H1 (cell line): ENCODE results near the gene LTC4S. TPM values are rescaled to one million over a fixed set of nuclear protein-coding genes. Genes with fewer than 3 reads are reported as not detected.
A peak's percentile ranks its signal among the peaks of the same experiment; 100 is the strongest.

Experiments used
- CTCF ChIA-PET: fragments of 300-600 bp; sonication (Branson Sonifier 250); formaldehyde crosslinking; loops from one replicate; lab custom pipeline; 2021; ENCODE audit not compliant: partially characterized antibody; lab: Charles Lee
- POLR2A ChIA-PET: fragments of 300-600 bp; sonication (Branson Sonifier 250); formaldehyde crosslinking; loops from one replicate; lab custom pipeline; 2021; ENCODE audit warnings: inconsistent platforms; ENCODE audit not compliant: partially characterized antibody; lab: Charles Lee
- DNase-seq, 2 experiments: peaks; one replicate each; pipeline versions ENCODE4 v3.0.0 to v3.0.0-alpha.2; 2010 to 2022; ENCODE audit warnings: low spot score in 2 of 2, low read depth in 1 of 2, mixed read lengths in 1 of 2
- FAIRE-seq: peaks from 2 replicates; lab custom pipeline; 2011; peaks lifted over from hg19 to GRCh38; lab: Jason Lieb, UNC
- H2AFZ ChIP-seq: 2 replicates; pipeline ENCODE4 v1.8.1; 2012; ENCODE audit warnings: low read length, inconsistent platforms
- H2AK5ac ChIP-seq: 2 replicates; pipeline ENCODE4 v1.6.1; 2013; ENCODE audit warnings: low read depth, low read length
- H2BK120ac ChIP-seq: replicated peaks from 2 replicates; pipeline ENCODE3; 2013; ENCODE audit warnings: low read depth, low read length, inconsistent platforms
- H2BK12ac ChIP-seq: 2 replicates; pipeline ENCODE4 v1.6.1; 2013; ENCODE audit warnings: low read depth, low read length
- H2BK15ac ChIP-seq: 2 replicates; pipeline ENCODE4 v1.6.1; 2013; ENCODE audit warnings: low read length
- H2BK20ac ChIP-seq: 2 replicates; pipeline ENCODE4 v1.6.1; 2013; ENCODE audit warnings: low read length
- H2BK5ac ChIP-seq: 2 replicates; pipeline ENCODE4 v1.6.1; 2013; ENCODE audit warnings: low read depth, low read length
- H3K14ac ChIP-seq: 2 replicates; pipeline ENCODE4 v1.6.1; 2013; ENCODE audit warnings: inconsistent platforms; ENCODE audit not compliant: insufficient read length
- H3K18ac ChIP-seq: 2 replicates; pipeline ENCODE4 v1.6.1; 2013; ENCODE audit warnings: low read length; ENCODE audit errors: extremely low read depth
- H3K23ac ChIP-seq: 2 replicates; pipeline ENCODE4 v1.6.1; 2013; ENCODE audit warnings: inconsistent platforms; ENCODE audit not compliant: insufficient read length
- H3K23me2 ChIP-seq: 2 replicates; pipeline ENCODE4 v1.6.1; 2013; ENCODE audit warnings: low read depth, low read length
- H3K27ac ChIP-seq: 2 replicates; pipeline ENCODE4 v1.6.1; 2011; ENCODE audit warnings: low read depth, low read length, inconsistent platforms
- H3K27me3 ChIP-seq, 4 experiments: replicated peaks in 1 of 4; 1 replicate in 1 of 4; 2 replicates in 3 of 4; pipeline versions ENCODE4 v1.6.1 to v1.8.1; 2011 to 2013; ENCODE audit warnings: low read length in 3 of 4, mild to moderate bottlenecking in 3 of 4, inconsistent platforms in 2 of 4, mixed read lengths in 2 of 4, moderate library complexity in 1 of 4; ENCODE audit not compliant: control insufficient read depth in 3 of 4, insufficient read depth in 3 of 4; ENCODE audit errors: extremely low read depth in 1 of 4
- H3K36me3 ChIP-seq, 4 experiments: 2 replicates each; pipeline versions ENCODE4 v1.6.1 to v1.8.1; 2011 to 2013; ENCODE audit warnings: mild to moderate bottlenecking in 4 of 4, low read length in 3 of 4, moderate library complexity in 2 of 4, control low read depth in 1 of 4, inconsistent platforms in 1 of 4; ENCODE audit not compliant: insufficient read depth in 4 of 4, control insufficient read depth in 2 of 4
- H3K4ac ChIP-seq: replicated peaks from 2 replicates; pipeline ENCODE3; 2013; ENCODE audit warnings: low read length, low read depth, mixed read lengths, inconsistent platforms; ENCODE audit not compliant: insufficient read length
- H3K4me1 ChIP-seq, 4 experiments: replicated peaks in 1 of 4; 1 replicate in 1 of 4; 2 replicates in 3 of 4; pipeline versions ENCODE4 v1.6.1 to v1.8.1; 2011 to 2013; ENCODE audit warnings: low read length in 3 of 4, inconsistent platforms in 2 of 4, mixed read lengths in 1 of 4; ENCODE audit not compliant: insufficient read depth in 4 of 4, control insufficient read depth in 3 of 4
- H3K4me2 ChIP-seq, 2 experiments: 2 replicates each; pipeline versions ENCODE4 v1.6.1 to v1.8.1; 2011 to 2013; ENCODE audit warnings: low read depth in 2 of 2, low read length in 2 of 2, control low read depth in 1 of 2, inconsistent platforms in 1 of 2, mild to moderate bottlenecking in 1 of 2; ENCODE audit not compliant: insufficient read depth in 1 of 2
- H3K4me3 ChIP-seq, 4 experiments: fragments of 200-600, 300-600 bp in 1 of 4; sonication (generic), shearing (Covaris generic), sonication (Bioruptor Twin) in 1 of 4; 2 replicates each; pipeline versions ENCODE4 v1.5.1 to v1.8.1; 2011 to 2016; ENCODE audit warnings: low read length in 4 of 4, low read depth in 3 of 4, control low read depth in 2 of 4, inconsistent platforms in 2 of 4, mild to moderate bottlenecking in 2 of 4, mixed read lengths in 1 of 4, moderate library complexity in 1 of 4; ENCODE audit not compliant: insufficient read depth in 2 of 4; ENCODE audit errors: extremely low read depth in 1 of 4
- H3K56ac ChIP-seq: replicated peaks from 2 replicates; pipeline ENCODE3; 2013; ENCODE audit warnings: low read depth, mild to moderate bottlenecking, mixed read lengths, low read length, inconsistent platforms; ENCODE audit not compliant: insufficient read length
- H3K79me1 ChIP-seq: 2 replicates; pipeline ENCODE4 v1.6.1; 2013; ENCODE audit warnings: low read depth, low read length, control low read depth
- H3K79me2 ChIP-seq, 2 experiments: 2 replicates each; pipeline versions ENCODE4 v1.6.1 to v1.8.1; 2012 to 2013; ENCODE audit warnings: low read length in 2 of 2, mild to moderate bottlenecking in 2 of 2, inconsistent platforms in 1 of 2; ENCODE audit not compliant: insufficient read depth in 2 of 2, control insufficient read depth in 1 of 2
- H3K9ac ChIP-seq, 4 experiments: replicated peaks in 1 of 4; 1 replicate in 1 of 4; 2 replicates in 3 of 4; pipeline versions ENCODE4 v1.6.1 to v1.8.1; 2011 to 2013; ENCODE audit warnings: low read depth in 3 of 4, low read length in 3 of 4, control low read depth in 2 of 4, mild to moderate bottlenecking in 2 of 4, moderate library complexity in 2 of 4, inconsistent platforms in 1 of 4; ENCODE audit errors: extremely low read depth in 1 of 4
- H3K9me3 ChIP-seq, 2 experiments: 2 replicates each; pipeline versions ENCODE4 v1.6.1 to v1.8.1; 2012 to 2013; ENCODE audit warnings: mild to moderate bottlenecking in 2 of 2, moderate library complexity in 2 of 2, control low read depth in 1 of 2, inconsistent platforms in 1 of 2, low read depth in 1 of 2, low read length in 1 of 2, mixed read lengths in 1 of 2; ENCODE audit not compliant: insufficient read depth in 2 of 2
- H4K20me1 ChIP-seq, 2 experiments: replicated peaks in 1 of 2; 2 replicates each; pipeline versions ENCODE3 to v1.8.1; 2011 to 2013; ENCODE audit warnings: inconsistent platforms in 2 of 2, low read length in 2 of 2, mild to moderate bottlenecking in 1 of 2; ENCODE audit not compliant: insufficient read depth in 2 of 2, control insufficient read depth in 1 of 2
- H4K5ac ChIP-seq: 2 replicates; pipeline ENCODE4 v1.6.1; 2013; ENCODE audit warnings: low read length, low read depth, mixed read lengths, inconsistent platforms; ENCODE audit not compliant: insufficient read length
- H4K8ac ChIP-seq: 2 replicates; pipeline ENCODE4 v1.8.0; 2013; ENCODE audit warnings: mild to moderate bottlenecking, moderate library complexity, low read length, inconsistent platforms; ENCODE audit not compliant: insufficient read depth; ENCODE audit errors: extremely low read depth
- H4K91ac ChIP-seq: replicated peaks from 2 replicates; pipeline ENCODE3; 2013; ENCODE audit warnings: low read length, mixed read lengths, inconsistent platforms; ENCODE audit not compliant: insufficient read length
- CBX5 ChIP-seq: fragments of 300-800, 300-1000 bp; sonication (generic); IDR thresholded peaks from 2 replicates; pipeline ENCODE4 v1.7.1; 2016; ENCODE audit warnings: antibody characterized with exemption, low read length, low read depth
- CEBPB ChIP-seq: IDR thresholded peaks from 2 replicates; pipeline ENCODE4 v1.6.1; 2012; ENCODE audit warnings: low read depth, low read length
- CHD1 ChIP-seq: IDR thresholded peaks from 2 replicates; pipeline ENCODE4 v1.6.1; 2012; ENCODE audit warnings: low read depth, low read length, improper control_type of control experiment
- CHD2 ChIP-seq: IDR thresholded peaks from 2 replicates; pipeline ENCODE4 v1.6.1; 2012; ENCODE audit warnings: low read length, improper control_type of control experiment
- EGR1 ChIP-seq: IDR thresholded peaks from 2 replicates; pipeline ENCODE4 v1.6.1; 2011; ENCODE audit warnings: low read depth, low read length, borderline replicate concordance
- EP300 ChIP-seq, 2 experiments: IDR thresholded peaks; 1 replicate in 1 of 2; 2 replicates in 1 of 2; pipeline ENCODE4 v1.6.1; 2011 to 2012; ENCODE audit warnings: low read depth in 2 of 2, low read length in 2 of 2, mild to moderate bottlenecking in 2 of 2, borderline replicate concordance in 1 of 2, inconsistent platforms in 1 of 2, moderate library complexity in 1 of 2
- GABPA ChIP-seq: IDR thresholded peaks from 2 replicates; pipeline ENCODE4 v1.6.1; 2011; ENCODE audit warnings: mild to moderate bottlenecking, low read length, moderate library complexity, borderline replicate concordance; ENCODE audit not compliant: insufficient read depth
- HDAC2 ChIP-seq, 2 experiments: fragments of 300-600 bp in 1 of 2; sonication (generic) in 1 of 2; IDR thresholded peaks; 2 replicates each; pipeline ENCODE4 v1.6.1; 2011 to 2012; ENCODE audit warnings: low read depth in 2 of 2, low read length in 2 of 2, mild to moderate bottlenecking in 2 of 2, moderate library complexity in 2 of 2, borderline replicate concordance in 1 of 2, inconsistent platforms in 1 of 2
- KDM4A ChIP-seq: IDR thresholded peaks from one replicate; pipeline ENCODE4 v1.7.1; 2012; ENCODE audit warnings: low read depth, mild to moderate bottlenecking, moderate library complexity, low read length, inconsistent platforms; ENCODE audit not compliant: severe bottlenecking
- POLR2A ChIP-seq, 2 experiments: IDR thresholded peaks; 1 replicate in 1 of 2; 2 replicates in 1 of 2; pipeline ENCODE4 v1.6.1; 2011; ENCODE audit warnings: low read depth in 2 of 2, low read length in 2 of 2, mild to moderate bottlenecking in 2 of 2; ENCODE audit errors: control extremely low read depth in 1 of 2
- POU5F1 ChIP-seq: IDR thresholded peaks from 2 replicates; pipeline ENCODE4 v1.6.1; 2011; ENCODE audit warnings: low read depth, mild to moderate bottlenecking, low read length, moderate library complexity
- SP4 ChIP-seq: IDR thresholded peaks from 2 replicates; pipeline ENCODE4 v1.6.1; 2012; ENCODE audit warnings: low read length, inconsistent platforms
- SRF ChIP-seq: IDR thresholded peaks from 2 replicates; pipeline ENCODE4 v1.6.1; 2011; ENCODE audit warnings: mild to moderate bottlenecking, low read depth, low read length, moderate library complexity
- ZNF274 ChIP-seq: IDR thresholded peaks from 2 replicates; pipeline ENCODE4 v1.7.0; 2012; ENCODE audit warnings: low read length, borderline replicate concordance; ENCODE audit errors: extremely low read depth
- WGBS, 2 experiments: shearing (Covaris generic) in 1 of 2; methylation state at CpG; one replicate each; pipeline versions ENCODE4 v1.1.6 to v1.1.7; 2013 to 2015; ENCODE audit warnings: low lambda C conversion rate in 2 of 2, mixed read lengths in 2 of 2, inconsistent platforms in 1 of 2, low coverage in 1 of 2, missing lambda C conversion rate in 1 of 2; ENCODE audit not compliant: insufficient replicate concordance in 2 of 2, insufficient coverage in 1 of 2, insufficient read length in 1 of 2; ENCODE audit errors: extremely low coverage in 1 of 2, missing lambda C conversion rate in 1 of 2; 5-methylcytosine and 5-hydroxymethylcytosine counted together
- polyA plus RNA-seq, 7 experiments: library from polyadenylated mRNA; depleted of rRNA in 3 of 7; stranded (reverse) in 5 of 7; unstranded in 2 of 7; fragments of >200 nt in 5 of 7; fragments of 200-250 nt in 2 of 7; gene quantifications; 1 replicate in 5 of 7; 2 replicates in 1 of 7; 4 replicates in 1 of 7; pipeline versions ENCODE4 v1.2.1 to v1.2.3, GENCODE V29; 2011 to 2013; ENCODE audit warnings: missing spikeins in 2 of 7, mixed read lengths in 2 of 7
- total RNA-seq: library from RNA; stranded (reverse); fragmentation: NEBNext Ultra II Directional; extraction: Animal tissue kit (Norgen Biotek cat#: 25700); gene quantifications from 2 replicates; pipeline ENCODE4 v1.2.1, GENCODE V29; 2021

Gene LTC4S
- total and polyA plus RNA-seq, 2 of the 8 experiments (the other 6 are each of a cell fraction or from before 2014, with no cell fraction given) = 2.2 to 3.7 TPM

DNA sequence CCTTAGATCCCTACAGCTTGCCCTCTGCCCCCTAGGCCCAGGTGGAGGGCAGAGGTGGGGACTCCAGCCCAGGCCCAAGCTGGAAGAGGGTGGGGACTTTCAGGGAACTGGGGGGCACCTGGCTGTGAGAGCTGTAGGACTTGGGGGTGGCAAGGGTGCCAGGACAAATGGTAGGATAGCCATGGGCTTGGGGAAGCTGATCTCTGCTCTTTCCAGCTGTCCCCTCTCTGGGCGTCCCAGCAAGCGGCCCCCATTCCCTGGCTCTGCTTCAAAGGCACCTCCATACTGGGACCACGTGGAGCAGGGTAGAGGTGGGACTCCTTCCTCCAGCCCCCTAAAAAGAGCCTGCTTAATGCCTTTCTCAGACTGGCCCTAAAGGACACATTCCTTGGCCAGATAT is 385 bp downstream of the LTC4S start:
- peak overlapping the region; percentile 55; the same call in 1 of the 2 replicates for H2BK12ac ChIP-seq
- 0 out of 2 replicates have a peak overlapping the region, but pooled peaks have one; percentile 46 for H2BK5ac ChIP-seq
- H3K23ac ChIP-seq = no peak overlapping the region
- no peak overlapping the region for H4K5ac ChIP-seq
- H3K79me1 ChIP-seq = no peaks in the 10 kb centered on the region
- CTCF ChIA-PET = interaction anchor here (1.0 to 3.3 kb wide), 8 partner anchors 17 to 58 kb away, joined by 3 to 23 read pairs (median 4); no protein-coding TSS in a partner anchor
- H4K91ac ChIP-seq = peak overlapping the region; percentile 65
- H3K27me3 ChIP-seq = peaks cover 0 to 2% (median 0%) of the 10 kb centered on the region in 4 experiments; a peak in 1 of 7 replicates
- H3K9me3 ChIP-seq = no peaks in the 10 kb centered on the region
- no peak overlapping the region for H3K18ac ChIP-seq
- H3K9ac ChIP-seq = no peak overlapping the region
- H4K20me1 ChIP-seq = peaks cover 4 to 9% of the 10 kb centered on the region in 2 experiments
- no peak overlapping the region for H3K4me3 ChIP-seq
- H2BK120ac ChIP-seq = no peak overlapping the region
- no peak overlapping the region for H3K14ac ChIP-seq
- no peak overlapping the region for H3K4ac ChIP-seq
- no peak for DNase-seq
- H4K8ac ChIP-seq = no peak overlapping the region
- POLR2A ChIA-PET = interaction anchor here (0.8 to 16.9 kb wide), 6 partner anchors 9 to 39 kb away, joined by 3 to 207 read pairs (median 4); partner anchors contain the start of genes MGAT4B and SQSTM1
- H3K4me2 ChIP-seq = no peak overlapping the region; a peak in 1 of 4 replicates
- H2BK20ac ChIP-seq = 0 out of 2 replicates have a peak overlapping the region, but pooled peaks have one; percentile 21
- H3K36me3 ChIP-seq = peaks cover 8 to 19% (median 16%) of the 10 kb centered on the region in 4 experiments
- H3K23me2 ChIP-seq = peaks cover 7% of the 10 kb centered on the region
- H2BK15ac ChIP-seq = peak overlapping the region; percentile 77; the same call in 1 of the 2 replicates
- H3K79me2 ChIP-seq = no peaks in the 10 kb centered on the region
- no peak overlapping the region for H2AFZ ChIP-seq
- WGBS, 2 experiments = 86% methylated on average over 3 of the region's 3 CpGs; no CpG with 5 or more reads in 1 of the 2 experiments
- H2AK5ac ChIP-seq = no peak overlapping the region; the same call in 1 of the 2 replicates
- FAIRE-seq = no peak
- no peak overlapping the region for H3K27ac ChIP-seq
- H3K4me1 ChIP-seq = peaks cover 0 to 13% (median 9%) of the 10 kb centered on the region in 4 experiments; a peak in 5 of 7 replicates
- no peak overlapping the region for H3K56ac ChIP-seq
- TF ChIP-seq SP4 (no peak), POU5F1 (no peak), CBX5 (no peak), CHD1 (no peak), GABPA (no peak), EP300 (IDR thresholded peaks at IDR 0.05; ENCODE audit: borderline replicate concordance in 1 of 2, low read depth in 2 of 2, low read length in 2 of 2) (no peak), ZNF274 (no peak), HDAC2 (IDR thresholded peaks at IDR 0.05; ENCODE audit: borderline replicate concordance in 1 of 2, low read depth in 2 of 2, low read length in 2 of 2) (no peak), CHD2 (no peak), SRF (no peak), EGR1 (no peak), CEBPB (no peak), KDM4A (no peak), POLR2A (IDR thresholded peaks at IDR 0.05; ENCODE audit: control extremely low read depth in 1 of 2, low read depth in 2 of 2, low read length in 2 of 2) (no peak)
